Liver (tissue), 10 donors: ENCODE measurements around the gene GCNT2. TPM values are rescaled to one million over a fixed set of nuclear protein-coding genes. Genes with fewer than 3 reads are reported as not detected.

Source experiments
- DNase-seq: peaks from one replicate; pipeline ENCODE4 v3.0.0-alpha.2; 2017; ENCODE audit warnings: low spot score
- H3K27ac ChIP-seq, 2 donors: one replicate each; pipeline ENCODE4 v1.7.0; 2013; ENCODE audit warnings: inconsistent platforms in 2 of 2, low read length in 2 of 2, control low read depth in 1 of 2, low read depth in 1 of 2, mild to moderate bottlenecking in 1 of 2
- H3K27me3 ChIP-seq, 4 donors: one replicate each; pipeline versions ENCODE4 v1.6.1 to v1.7.0; 2013; ENCODE audit warnings: low read length in 3 of 4, inconsistent platforms in 1 of 4, mild to moderate bottlenecking in 1 of 4, moderate library complexity in 1 of 4; ENCODE audit not compliant: control insufficient read depth in 4 of 4, insufficient read depth in 4 of 4
- H3K36me3 ChIP-seq, 4 donors: one replicate each; pipeline versions ENCODE4 v1.6.1 to v1.7.0; 2013; ENCODE audit warnings: low read length in 3 of 4, mild to moderate bottlenecking in 3 of 4, low read depth in 1 of 4, moderate library complexity in 1 of 4; ENCODE audit not compliant: control insufficient read depth in 4 of 4, insufficient read depth in 3 of 4
- H3K4me1 ChIP-seq, 4 donors: one replicate each; pipeline versions ENCODE4 v1.6.1 to v1.7.0; 2013; ENCODE audit warnings: low read length in 3 of 4, mild to moderate bottlenecking in 3 of 4, moderate library complexity in 1 of 4; ENCODE audit not compliant: control insufficient read depth in 4 of 4, insufficient read depth in 4 of 4
- H3K4me3 ChIP-seq, 3 donors: one replicate each; pipeline versions ENCODE4 v1.6.1 to v1.7.0; 2013; ENCODE audit warnings: low read length in 3 of 3, control low read depth in 1 of 3, low read depth in 1 of 3, mild to moderate bottlenecking in 1 of 3
- H3K9ac ChIP-seq, 2 donors: one replicate each; pipeline ENCODE4 v1.7.0; 2013; ENCODE audit warnings: low read length in 2 of 2, mild to moderate bottlenecking in 2 of 2, moderate library complexity in 2 of 2, control low read depth in 1 of 2, low read depth in 1 of 2
- H3K9me3 ChIP-seq, 4 donors: one replicate each; pipeline versions ENCODE4 v1.6.1 to v1.7.0; 2013; ENCODE audit warnings: low read length in 3 of 4; ENCODE audit not compliant: control insufficient read depth in 4 of 4
- REST ChIP-seq: IDR thresholded peaks from 2 replicates; pipeline ENCODE4 v1.6.1; 2016; ENCODE audit warnings: antibody characterized with exemption, mild to moderate bottlenecking
- RXRA ChIP-seq, 2 donors: IDR thresholded peaks; 2 replicates each; pipeline ENCODE4 v1.6.1; 2017 to 2018; ENCODE audit warnings: antibody characterized with exemption in 2 of 2, mild to moderate bottlenecking in 1 of 2
- WGBS: extraction: QIAGEN DNeasy Blood & Tissue Kit; methylation state at CpG from one replicate; pipeline ENCODE4 v1.1.7; 2013; 5-methylcytosine and 5-hydroxymethylcytosine counted together
- polyA plus RNA-seq, 2 donors: library from polyadenylated mRNA; stranded (reverse) in 1 of 2; unstranded in 1 of 2; fragments of 200-250 nt in 1 of 2; fragments of >200 nt in 1 of 2; fragmentation: Nextera tagmentation in 1 of 2; extraction: Ambion mirVana in 1 of 2; gene quantifications; one replicate each; pipeline versions ENCODE4 v1.2.1 to v1.2.3, GENCODE V29; 2013 to 2015
- small RNA-seq: library from RNA; depleted of rRNA; stranded (forward); fragments of <200 nt; gene quantifications from one replicate; pipeline ENCODE3, GENCODE V24; 2014
- total RNA-seq, 2 donors: library from RNA; depleted of rRNA; stranded (reverse); fragments of >200 nt; gene quantifications; one replicate each; pipeline ENCODE4 v1.2.3, GENCODE V29; 2014
- donor health status: healthy.
- donor health status: healthy.
- donor health status: healthy.
- donor health status: healthy.
- donor health status: healthy.

The GCNT2 gene
- total and polyA plus RNA-seq, 4 donors, result 2.8 to 16.7 (median 4.2) TPM

- 90% methylated on average over 4 of the region's 4 CpGs for WGBS
- no peak overlapping the region for H3K4me3 ChIP-seq
- no peak for TF ChIP-seq REST
- TF ChIP-seq RXRA (IDR thresholded peaks at IDR 0.05), result no peak
- H3K9me3 ChIP-seq, result no peaks in the 10 kb centered on the region
- H3K27ac ChIP-seq, result no peak overlapping the region
- no peaks in the 10 kb centered on the region for H3K4me1 ChIP-seq
- H3K9ac ChIP-seq, result no peak overlapping the region
- no peaks in the 10 kb centered on the region for H3K36me3 ChIP-seq
- no peaks in the 10 kb centered on the region for H3K27me3 ChIP-seq
- no peak for DNase-seq
These were observed 157.3 kb downstream of the GCNT2 start for GRCh38 chr6:10678456-10678855.

Small RNAs within 50 kb of the gene (small RNA-seq; reads per million reads assigned to genes)
- not detected for gene RF00019

Other genes starting within 250 kb of the GCNT2 start
- under 1 TPM in 1 of 2 donors, not detected in 1; 0.08 TPM for gene TFAP2A, start 106.3 kb upstream of the GCNT2 start, total RNA-seq
- gene TFAP2A, start 106.3 kb upstream of the GCNT2 start, polyA plus RNA-seq, result under 1 TPM in 1 of 2 donors, not detected in 1; 0.03 TPM
- under 1 TPM in 1 of 2 donors, not detected in 1; 0.50 TPM for gene C6orf52, start 173.3 kb downstream of the GCNT2 start, total RNA-seq
- under 1 TPM; 0.33 to 0.71 TPM for gene C6orf52, start 173.3 kb downstream of the GCNT2 start, polyA plus RNA-seq
- gene PAK1IP1, start 173.6 kb downstream of the GCNT2 start, total RNA-seq, result 1 to 10 TPM; 6.0 to 8.5 TPM
- 10 to 100 TPM in 1 of 2 donors, 1 to 10 TPM in 1; 6.9 to 10.8 TPM for gene PAK1IP1, start 173.6 kb downstream of the GCNT2 start, polyA plus RNA-seq
- gene TMEM14C, start 201.7 kb downstream of the GCNT2 start, total RNA-seq, result 100 to 1,000 TPM in 1 of 2 donors, 10 to 100 TPM in 1; 36.8 to 239 TPM
- gene TMEM14C, start 201.7 kb downstream of the GCNT2 start, polyA plus RNA-seq, result 100 to 1,000 TPM in 1 of 2 donors, 10 to 100 TPM in 1; 75.4 to 114 TPM
- 100 to 1,000 TPM in 1 of 2 donors, 10 to 100 TPM in 1; 30.7 to 115 TPM for gene TMEM14B, start 226.5 kb downstream of the GCNT2 start, total RNA-seq
- 100 to 1,000 TPM in 1 of 2 donors, 10 to 100 TPM in 1; 38.4 to 102 TPM for gene TMEM14B, start 226.5 kb downstream of the GCNT2 start, polyA plus RNA-seq